HTR-8/SVneo (cell line): Measurements from ENCODE around the gene PRPSAP1.
A peak's percentile ranks its signal among the peaks of the same experiment; 100 is the strongest.
"Not testable (repeated sequence)": the region's sequence is repeated elsewhere in the genome, so short reads cannot be mapped to it uniquely, and the experiment has no call there.

ENCODE experiments used
- DNase-seq: peaks from one replicate; pipeline ENCODE4 v3.0.0; 2011; ENCODE audit warnings: low spot score, mixed read lengths; ENCODE audit not compliant: insufficient read length
- FAIRE-seq: peaks from 2 replicates; lab custom pipeline; 2011; peaks lifted over from hg19 to GRCh38; lab: Jason Lieb, UNC

PRPSAP1 gene

DNA sequence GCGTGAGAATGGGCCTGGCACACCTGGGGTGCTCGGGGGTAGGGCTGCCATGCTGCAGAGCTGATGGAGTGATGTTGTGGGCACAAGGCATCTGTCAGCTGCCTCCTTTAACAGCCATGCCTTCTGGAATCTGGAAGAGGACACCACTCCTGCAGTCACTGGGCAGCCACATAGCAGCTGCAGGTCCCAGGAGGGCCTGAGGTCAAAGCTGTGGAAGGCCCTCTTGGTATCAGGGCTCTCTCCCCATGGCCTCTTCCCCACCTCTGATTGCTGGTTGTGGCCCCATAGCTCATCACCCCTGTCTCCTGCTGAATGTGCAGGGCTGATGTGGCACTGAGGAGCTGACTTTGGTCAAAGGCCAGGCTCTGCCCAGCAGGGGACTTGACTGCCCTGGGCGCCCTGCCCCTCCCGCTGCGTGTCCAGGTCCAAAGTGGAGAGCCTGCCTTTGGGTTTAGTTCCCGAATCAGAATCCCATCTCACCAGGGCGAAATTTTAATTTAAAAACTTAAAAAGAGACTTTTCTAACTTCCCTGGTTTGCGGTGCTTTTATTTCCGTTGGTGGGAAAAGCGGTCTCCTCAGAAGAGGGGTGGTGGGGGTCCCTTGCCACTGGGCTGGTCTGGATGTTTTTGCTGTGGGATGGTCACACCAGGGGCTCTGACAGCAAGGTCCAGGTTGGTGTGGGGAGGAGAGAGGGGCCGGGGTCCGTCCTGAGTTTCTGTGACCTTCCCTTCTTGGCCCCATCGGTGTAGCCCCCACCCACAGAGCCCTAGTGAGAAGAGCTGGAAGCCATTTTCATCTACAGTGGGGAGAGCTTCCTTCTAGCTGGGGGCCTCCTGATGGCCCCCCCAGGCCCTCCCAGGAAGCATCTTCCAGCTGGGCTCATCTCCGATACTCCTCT is 82.7 kb downstream of the PRPSAP1 start:
- DNase-seq (no peak), FAIRE-seq (no peak)

DNA sequence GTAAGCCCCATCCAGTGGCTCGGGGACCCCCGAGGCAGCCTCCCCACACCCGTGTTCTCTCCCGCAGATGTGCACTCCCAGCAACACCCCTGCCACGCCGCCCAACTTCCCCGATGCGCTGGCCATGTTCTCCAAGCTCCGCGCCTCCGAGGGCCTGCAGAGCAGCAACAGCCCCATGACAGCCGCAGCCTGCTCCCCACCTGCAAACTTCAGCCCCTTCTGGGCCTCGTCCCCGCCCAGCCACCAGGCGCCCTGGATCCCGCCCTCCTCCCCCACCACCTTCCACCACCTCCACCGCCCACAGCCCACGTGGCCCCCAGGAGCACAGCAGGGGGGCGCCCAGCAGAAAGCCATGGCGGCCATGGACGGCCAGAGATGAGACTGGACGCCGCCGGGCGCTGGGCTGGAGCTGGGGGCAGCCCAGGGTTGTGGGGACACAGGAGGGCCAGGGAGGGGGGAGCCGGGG is 83.6 kb downstream of the PRPSAP1 start:
- DNase-seq, result no peak
- no peak for FAIRE-seq

DNA sequence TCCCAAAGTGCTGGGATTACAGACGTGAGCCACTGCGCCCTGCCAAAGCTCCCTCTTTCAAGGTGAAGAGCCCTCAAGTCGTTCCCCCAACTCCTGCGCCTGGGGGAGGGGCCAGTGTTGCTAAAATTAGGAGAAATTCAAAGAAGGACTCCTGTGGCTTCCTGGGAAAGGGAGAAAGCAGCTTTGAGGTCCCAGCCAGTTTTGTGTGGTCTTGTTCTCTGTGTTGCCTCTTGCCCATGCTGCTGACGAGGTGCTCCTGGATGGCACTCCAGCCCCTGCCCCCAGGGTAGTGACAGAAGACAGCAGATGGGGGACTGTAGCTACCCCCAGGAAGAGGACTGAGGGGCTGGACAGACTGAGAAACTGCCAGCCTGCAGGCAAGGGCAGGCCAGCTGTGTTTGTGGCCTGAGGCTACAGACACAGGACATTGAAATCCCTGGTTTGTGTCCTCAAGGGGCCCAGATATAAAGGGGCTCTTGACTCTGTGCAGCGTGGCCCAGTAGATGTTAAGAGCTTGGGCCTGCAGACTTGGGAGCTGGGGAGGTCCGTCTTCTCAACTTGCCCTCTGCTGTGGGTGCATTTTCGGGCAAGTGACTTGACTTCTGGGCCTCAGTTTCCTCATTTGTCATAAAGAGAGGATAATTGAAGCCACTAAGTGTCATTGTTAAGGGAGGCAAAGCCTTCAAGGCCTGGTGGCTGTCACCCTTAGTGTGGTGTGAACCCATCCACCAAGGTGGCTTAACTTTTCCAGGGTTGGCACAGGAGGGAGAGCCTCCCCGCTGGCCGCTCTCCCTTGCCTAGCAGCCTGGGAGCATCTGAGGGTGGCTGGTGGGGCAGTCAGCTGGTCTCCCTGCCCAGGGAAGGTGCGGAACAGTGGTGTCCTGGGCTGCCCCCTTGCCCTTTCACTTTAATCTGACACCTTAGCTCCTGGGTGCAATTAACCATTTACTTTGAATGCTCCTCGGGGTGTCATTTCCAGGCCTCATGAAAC is 84.4 kb downstream of the PRPSAP1 start:
- no peak for FAIRE-seq
- no peak for DNase-seq

DNA sequence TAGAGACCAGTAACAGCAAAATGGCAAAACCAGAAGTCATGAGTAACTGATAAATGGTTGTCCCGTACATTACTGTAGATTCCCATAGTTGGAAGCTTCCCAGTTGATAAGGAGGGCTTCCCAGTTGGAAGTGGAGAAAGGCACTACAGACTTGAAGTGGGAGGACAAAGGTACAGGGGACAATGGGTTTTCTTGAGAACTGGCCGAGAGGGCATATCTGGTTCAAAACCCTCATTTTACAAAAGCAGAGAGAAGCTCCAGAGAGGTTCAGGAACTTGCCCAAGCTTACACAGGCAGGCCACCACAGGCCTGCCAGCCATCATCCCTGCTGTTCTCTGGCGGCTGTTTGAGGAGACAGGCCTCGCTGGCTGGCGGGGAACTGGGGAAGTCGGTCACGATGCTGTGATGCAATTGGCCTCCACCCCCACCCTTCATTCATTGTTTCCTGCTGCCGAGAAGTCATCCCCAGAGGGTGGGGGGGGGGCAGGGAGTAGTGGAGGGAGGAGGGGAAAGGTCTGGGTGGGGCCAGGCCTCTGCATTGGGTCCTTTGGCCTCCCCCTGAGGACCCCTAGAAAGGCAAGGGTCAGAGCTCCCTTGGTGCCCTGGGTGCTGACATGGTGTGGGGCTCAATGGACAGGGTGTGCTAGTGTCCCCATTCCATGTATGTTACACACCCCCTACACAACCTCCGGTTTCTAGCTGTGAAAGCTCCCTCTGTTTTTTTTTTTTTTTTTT is 85.5 kb downstream of the PRPSAP1 start:
- DNase-seq, result no peak
- FAIRE-seq, result no peak

DNA sequence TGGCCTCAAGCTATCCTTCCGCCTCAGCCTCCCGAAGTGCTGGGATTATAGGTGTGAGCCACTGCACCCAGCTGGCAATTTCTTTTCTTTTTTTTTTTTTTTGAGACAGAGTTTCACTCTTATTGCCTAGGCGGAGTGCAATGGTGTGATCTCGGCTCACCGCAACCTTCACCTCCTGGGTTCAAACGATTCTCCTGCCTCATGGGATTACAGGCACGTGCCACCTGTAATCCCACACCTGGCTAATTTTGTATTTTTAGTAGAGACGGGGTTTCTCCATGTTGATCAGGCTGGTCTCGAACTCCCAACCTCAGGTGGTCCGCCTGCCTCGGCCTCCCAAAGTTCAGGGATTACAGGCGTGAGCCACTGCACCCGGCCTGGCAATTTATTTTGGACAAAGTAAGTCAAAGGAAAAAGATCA is 86.1 kb downstream of the PRPSAP1 start:
- DNase-seq, FAIRE-seq: not testable (repeated sequence)

DNA sequence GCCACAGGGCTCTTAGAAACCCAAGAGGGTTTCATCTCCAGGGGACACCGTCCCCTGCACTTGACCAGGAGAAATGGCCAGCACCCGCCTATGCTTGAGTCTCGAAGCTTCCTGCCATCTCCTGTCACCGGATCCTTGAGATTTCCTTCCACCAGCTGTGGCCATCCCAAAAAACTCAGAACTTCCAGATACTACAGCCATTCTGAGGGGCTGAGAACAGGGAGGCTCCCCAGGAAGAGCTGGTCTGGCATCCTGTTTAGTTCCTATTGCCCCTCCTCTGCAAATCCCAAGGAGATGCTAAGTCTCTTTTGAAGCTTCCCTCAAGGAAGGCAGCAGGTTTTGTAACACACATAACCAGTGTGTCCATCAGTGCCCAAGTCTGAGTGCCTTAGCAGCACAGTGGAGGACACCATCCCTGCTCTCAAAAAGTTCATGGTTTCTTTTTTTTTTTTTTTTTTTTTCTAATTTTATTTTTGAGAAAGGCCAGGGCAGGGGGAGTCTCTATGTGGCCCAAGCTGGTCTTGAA is 86.6 kb downstream of the PRPSAP1 start:
- FAIRE-seq (no peak), DNase-seq (no peak)

DNA sequence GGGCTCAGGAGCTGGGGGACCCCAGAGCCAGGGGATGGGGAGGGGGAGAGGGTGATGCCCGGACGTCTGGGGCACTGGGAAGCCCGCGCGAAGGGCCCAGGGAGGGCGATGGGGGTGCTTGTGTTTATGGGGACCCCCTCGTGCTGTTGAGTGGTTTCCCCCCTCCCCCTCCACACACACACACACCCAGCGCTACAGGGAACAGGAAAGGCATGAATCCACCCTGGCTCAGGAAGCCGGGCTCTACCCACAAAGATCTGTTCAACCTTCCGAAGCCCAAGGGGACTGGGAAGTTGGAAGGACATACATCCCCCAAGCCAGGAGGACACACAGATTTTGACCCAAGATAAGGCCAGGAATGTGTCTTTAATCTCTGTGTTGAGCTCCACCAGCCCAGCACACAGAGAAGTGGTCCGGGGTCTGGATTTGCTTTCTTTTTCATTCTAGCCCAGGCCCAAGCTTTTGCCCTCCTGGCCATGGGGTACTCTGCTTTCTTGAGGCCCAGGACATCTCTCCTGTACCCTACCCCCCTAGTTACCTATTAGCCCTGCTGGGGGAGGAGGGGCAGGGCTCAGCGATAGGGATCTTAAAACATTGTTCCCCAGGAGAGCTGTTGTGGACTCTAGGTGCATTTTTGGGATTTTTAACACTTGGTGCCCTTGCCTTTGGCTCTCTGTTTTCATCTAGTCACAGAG is 87.3 kb downstream of the PRPSAP1 start:
- FAIRE-seq, result no peak
- DNase-seq, result no peak

DNA sequence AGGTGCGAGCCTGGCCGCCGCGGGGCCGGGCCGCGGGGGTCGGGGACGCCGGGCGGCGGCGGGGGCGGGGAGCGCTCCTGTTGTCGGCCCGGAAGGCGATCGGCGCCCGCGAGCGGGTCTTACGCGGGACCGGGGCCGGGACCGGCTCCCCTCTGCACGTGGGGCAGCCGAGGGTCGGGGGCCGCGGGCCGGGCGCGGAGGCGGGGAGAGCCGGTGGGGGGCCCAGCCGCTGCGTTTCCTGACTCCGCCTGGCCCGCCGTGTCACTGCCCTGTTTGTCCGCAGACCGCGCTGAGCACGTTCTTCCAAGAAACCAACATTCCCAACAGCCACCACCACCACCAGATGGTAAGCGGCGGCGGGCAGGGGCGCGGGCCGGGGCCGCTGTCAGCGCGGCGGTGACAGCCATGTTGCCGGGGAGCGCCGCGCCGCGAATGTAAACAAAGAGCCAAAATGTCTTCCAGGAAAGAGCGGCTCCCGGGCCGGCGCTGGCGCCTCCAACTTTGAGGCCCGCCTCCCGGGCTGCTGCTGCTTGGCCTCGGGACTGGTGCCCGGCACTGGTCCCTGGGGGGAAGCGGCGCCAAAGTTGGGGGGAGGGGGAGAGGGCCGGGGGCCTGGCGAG is 88.0 kb downstream of the PRPSAP1 start:
- DNase-seq (no peak), FAIRE-seq (no peak)

DNA sequence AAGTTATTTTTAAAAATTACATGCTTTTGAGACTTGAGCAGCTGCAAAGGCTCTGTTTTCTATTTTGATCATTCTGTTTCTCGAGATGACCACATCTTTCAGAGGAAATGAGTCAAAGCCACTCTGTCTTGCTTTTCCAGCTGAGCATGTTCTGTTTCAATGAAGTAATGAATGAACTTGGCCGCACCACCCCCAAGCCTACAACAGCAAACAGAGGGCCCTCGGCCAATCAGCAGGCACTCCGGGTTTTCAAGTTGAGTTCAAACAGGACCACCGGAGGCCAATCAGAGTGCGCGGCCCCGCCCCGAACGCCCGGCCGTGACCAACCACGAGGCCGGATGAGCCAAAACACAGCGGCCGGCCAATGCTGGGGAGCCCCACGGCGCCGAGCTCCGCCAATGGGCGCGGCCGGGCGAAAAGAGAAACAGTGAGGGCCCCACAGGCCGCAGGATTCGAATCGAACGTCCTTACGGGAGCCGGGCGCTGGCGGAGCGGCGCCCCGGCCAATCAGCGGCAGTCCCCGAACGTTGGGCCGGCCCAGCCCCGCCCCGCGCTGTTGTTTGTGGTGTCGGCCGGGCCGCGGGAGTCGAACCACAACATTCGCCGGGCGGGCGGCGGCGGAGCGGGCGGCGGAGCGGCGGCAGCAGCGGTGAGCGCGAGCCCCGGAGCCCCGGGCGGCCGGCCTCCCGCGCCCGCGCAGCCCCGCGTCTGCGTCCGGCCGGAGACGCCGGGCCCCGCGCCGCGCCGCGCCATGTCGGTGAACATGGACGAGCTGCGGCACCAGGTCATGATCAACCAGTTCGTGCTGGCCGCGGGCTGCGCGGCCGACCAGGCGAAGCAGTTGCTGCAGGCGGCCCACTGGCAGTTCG is 88.7 kb downstream of the PRPSAP1 start, which contains the start of gene UBALD2:
Gene UBALD2 (plus strand): TSS at position 594 of the 869 bp plus-strand sequence. CDS start 158 bp downstream, at position 752.
- DNase-seq (peak; percentile 100), FAIRE-seq (peak; percentile 85)

DNA sequence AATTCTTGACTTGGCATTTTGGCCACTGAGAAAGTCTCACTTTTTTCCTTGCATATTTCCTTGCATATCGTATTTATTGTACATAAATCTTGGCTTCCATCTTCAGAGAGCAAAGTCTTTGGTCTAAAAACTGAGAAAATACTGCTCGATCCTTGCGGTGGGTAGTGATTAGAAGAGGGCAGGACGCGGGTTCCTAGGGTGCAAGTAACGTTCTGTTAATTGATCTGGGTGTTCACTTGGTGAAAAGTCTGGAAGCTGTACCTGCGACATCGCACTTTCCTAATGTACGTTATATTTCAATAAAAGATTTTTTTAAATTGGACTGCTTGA is 89.3 kb downstream of the PRPSAP1 start:
- FAIRE-seq, result no peak
- DNase-seq, result no peak

DNA sequence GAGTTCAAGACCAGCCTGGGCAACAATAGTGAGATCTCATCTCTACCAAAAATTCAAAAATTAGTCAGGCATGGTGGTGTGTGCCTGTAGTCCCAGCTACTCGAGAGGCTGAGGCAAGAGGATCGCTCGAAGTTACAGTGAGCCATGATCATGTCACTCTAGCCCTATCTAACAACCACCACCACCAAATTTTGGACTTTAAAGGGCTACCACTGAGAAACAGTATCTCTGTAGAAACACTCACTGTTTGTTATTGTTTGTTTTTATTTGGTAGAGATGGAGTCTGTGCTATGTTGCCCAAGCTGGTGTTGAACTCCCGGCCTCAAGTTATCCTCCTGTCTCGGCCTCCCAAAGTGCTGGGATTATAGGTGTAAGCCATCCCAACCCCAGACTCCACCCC is 89.8 kb downstream of the PRPSAP1 start:
- FAIRE-seq (no peak), DNase-seq (no peak)

DNA sequence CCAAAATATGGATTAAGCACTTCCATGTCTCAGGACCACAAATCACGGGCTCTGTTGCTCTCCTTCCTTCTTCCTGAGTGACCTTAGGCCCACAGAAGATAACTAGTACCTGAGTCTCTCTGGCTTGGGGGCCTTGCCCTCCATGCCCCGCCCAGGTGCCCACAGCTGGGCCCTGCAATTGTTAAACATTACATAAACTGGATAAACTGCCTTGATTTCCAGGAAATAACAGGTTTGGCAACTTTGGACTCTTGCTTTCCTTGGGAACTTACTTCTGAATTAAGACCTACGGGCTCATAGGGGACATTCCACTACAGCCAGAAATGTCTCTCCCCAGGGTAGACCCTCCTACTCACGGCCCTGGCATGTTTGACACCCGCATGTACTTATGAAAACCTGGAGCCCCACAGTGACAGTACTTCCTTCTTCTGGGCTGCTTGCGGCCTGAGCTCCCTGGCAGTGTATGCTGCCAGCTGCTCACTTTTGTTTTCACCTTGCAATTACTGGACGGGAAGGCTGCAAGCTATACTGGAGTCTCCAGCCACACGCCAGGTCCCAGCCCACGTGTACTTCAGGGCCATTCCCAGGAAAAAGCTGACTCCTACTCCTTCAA is 90.9 kb downstream of the PRPSAP1 start:
- no peak for FAIRE-seq

DNA sequence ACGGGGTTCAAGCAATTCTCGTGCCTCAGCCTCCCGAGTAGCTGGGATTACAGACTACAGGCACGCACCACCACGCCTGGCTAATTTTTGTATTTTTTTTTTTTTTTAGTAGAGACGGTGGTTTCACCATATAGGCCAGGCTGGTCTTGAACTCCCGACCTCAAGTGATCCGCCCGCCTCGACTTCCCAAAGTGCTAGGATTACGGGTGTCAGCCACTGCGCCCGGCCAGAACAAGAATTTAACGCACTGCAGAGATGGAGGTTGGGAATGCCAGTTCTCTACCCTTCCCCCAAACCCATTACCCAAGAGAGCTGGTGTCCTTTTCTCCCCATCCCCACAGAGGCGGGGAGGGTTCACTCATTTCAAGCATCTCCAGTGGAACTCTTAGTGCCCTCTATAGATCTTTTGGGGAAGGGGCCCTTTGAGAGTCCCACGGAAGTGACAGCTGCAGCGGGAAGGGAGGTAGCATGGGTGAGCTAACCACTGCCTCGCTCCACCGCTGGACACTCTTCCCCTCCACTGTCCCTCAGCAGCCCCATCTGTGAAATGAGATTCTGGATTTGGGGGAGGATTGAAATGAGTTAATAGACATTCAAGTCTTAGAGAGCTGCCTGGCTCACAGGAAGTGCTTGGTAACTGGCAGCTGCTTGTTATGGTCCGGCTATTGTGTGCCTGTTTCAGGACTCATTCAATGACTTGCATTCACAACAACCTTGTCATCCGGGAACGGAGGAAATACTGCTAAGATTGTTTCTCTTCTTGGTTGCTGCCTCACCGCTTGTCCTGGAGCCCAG is 92.1 kb downstream of the PRPSAP1 start:
- no peak for FAIRE-seq
- DNase-seq, result no peak

More for the DNA sequence above, 90.9 kb downstream of the PRPSAP1 start:
- no peak for DNase-seq

DNA sequence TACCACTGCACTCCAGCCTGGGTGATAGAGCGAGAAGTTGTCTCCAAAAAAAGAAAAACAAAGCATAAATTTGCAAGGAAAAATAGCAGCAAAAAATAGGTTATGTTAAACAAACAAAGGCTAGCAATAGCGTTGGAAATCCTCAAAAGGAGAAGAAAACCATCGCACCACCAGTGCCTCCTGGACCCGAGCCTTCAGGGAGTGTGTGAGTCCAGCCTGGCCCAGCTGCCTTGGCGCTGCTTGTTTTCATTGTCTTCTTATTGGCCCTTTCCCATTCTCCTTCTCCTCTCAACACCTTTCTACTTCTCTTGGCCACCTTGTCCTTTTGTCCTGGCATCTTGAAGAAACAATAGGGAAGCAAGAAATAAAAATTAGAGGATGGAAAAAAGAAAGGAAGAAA is 93.0 kb downstream of the PRPSAP1 start:
- FAIRE-seq, result no peak

DNA sequence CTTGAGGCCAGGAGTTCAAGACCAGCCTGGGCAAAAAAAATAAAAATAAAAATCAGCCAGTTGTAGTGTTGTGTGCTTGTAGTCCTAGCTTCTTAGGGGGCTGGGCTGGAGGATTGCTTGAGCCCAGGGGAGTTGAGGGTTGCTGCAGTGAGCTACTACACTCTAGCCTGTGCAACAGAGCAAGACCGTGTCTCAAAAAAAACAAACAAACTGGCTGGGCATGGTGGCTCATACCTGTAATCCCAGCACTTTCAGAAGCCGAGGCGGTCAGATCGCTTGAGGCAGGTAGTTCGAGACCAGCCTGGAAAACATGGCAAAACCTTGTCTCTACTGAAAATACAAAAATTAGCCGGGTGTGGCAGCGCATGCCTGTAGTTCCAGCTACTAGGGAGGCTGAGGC is 93.5 kb downstream of the PRPSAP1 start:
- FAIRE-seq (no peak), DNase-seq (no peak)

More for the DNA sequence above, 93.0 kb downstream of the PRPSAP1 start:
- no peak for DNase-seq
